ENCODE measurements around the gene KCNMA1.

The KCNMA1 gene

GRCh38 chr10:77455561-77455960 is 182.0 kb downstream of the KCNMA1 start:
- DNase-seq (ENCODE audit: low read depth, low spot score): no peak

DNA sequence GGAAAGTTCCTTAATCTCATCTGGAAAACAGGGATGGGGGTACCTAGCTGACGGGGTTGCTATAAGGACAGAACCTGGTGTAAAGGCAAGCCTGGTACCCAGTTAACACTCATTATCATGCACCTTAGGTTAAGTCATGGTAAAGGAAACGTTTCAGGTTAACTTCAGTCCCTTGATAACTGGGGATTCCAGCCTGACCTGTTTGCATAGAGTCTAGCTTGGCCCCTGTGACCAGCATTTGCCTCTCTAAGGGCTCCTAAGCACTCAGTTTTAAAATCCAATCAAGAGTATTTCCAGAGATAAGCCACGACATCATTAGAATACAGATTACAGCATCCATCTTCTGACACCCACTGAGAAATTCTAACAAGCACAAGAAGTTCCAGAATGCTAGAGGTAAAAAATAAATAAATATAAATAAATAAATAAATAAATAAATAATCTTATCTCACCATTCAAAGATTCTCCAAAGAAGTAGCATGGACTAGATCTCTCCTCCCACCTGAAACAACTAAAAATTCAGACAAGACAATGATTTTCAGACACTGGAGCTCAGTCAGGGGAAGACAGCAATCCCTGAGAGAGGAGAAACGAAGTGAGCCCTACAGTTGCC is 184.6 kb downstream of the KCNMA1 start:
- DNase-seq (ENCODE audit: low read depth, low spot score): no peak

DNA sequence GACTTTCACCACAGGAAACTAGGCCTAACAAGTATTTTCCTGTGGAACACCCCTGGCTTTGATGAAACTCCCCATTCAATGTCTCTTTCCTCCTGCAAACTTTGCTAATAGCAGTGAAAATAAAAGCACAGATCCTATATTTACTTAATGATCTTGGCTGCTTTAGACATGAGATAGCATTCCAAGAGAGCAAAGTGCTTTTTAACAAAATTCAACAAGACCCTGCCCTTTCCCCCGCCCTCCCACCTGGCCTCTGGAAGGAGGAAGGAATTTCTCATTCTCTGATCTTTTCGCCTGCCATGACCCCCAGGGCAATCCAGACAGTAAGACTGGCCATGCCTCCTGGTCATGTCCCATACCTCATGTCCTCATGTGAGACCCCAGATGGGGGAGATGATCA is 185.7 kb downstream of the KCNMA1 start:
- no peak for DNase-seq (ENCODE audit: low read depth, low spot score)

DNA sequence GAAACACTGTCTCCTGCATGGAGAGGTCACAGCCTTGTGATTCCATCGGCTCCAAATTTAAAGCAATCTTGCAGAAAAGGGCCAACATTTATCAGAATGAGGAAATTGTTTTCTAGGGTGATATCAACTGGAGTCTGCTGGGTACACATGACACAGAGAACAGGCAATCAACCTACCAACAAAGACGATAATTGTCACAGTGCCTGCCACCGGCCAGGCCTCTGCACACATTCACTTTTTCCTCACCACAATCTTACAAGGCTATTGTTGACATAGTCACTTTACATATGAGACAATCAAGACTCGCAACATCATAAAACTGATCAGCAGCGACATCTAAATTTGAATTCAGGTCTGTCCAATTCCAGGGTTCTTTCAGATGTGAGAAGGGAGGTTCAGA is 189.4 kb downstream of the KCNMA1 start:
- DNase-seq (ENCODE audit: low read depth, low spot score): no peak

DNA sequence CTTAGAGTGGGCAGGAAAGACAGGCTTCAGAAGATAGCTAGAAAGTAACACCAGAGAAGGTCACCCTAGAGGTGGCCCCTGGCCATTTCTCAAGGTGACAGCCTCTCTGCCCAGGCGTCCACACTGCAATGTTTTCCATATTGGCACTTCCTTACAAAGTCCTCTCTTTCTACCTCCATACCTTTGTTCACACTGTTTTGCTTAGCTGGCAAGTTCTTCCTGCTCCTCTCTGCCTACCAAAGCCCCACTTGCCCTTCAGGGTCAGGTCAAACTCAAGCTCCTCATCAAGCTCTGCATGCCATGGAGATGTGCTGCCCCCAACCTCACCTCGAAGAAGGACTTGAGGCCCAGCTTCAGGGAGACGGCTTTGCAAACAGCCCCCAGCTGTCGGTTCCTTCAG is 190.9 kb downstream of the KCNMA1 start:
- no peak for DNase-seq (ENCODE audit: low read depth, low spot score)

- DNase-seq (ENCODE audit: low read depth, low spot score): peak; percentile 16
These were observed 192.1 kb downstream of the KCNMA1 start for GRCh38 chr10:77445547-77445946.

DNA sequence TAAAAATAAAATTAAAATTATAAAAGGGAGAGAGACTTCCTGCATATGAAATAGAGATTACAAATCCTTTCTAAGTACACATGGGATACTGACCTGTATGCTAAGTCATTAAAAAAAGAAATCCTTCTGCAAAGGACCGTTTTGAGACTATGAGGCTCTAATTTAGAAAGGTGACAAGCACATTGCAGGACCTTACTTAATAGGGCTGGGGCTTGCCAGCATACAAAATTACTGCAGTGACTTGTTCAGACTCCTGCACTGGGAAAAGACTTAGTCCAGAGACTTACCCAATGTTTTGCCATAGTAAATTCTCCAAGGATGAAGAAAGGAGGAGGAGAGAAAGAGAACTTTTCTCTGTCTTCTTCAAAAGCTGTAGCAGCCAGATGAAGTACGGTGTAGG is 193.6 kb downstream of the KCNMA1 start:
- no peak for DNase-seq (ENCODE audit: low read depth, low spot score)

- no peak for DNase-seq (ENCODE audit: low read depth, low spot score)
These were observed 194.9 kb downstream of the KCNMA1 start for GRCh38 chr10:77442699-77443189.

GRCh38 chr10:77441353-77442166 is 196.0 kb downstream of the KCNMA1 start:
- peak; percentile 55 for DNase-seq (ENCODE audit: low read depth, low spot score)

GRCh38 chr10:77436257-77436975 is 201.2 kb downstream of the KCNMA1 start:
- DNase-seq (ENCODE audit: low read depth, low spot score): no peak

GRCh38 chr10:77433546-77433945 is 204.1 kb downstream of the KCNMA1 start:
- no peak for DNase-seq (ENCODE audit: low read depth, low spot score)

DNA sequence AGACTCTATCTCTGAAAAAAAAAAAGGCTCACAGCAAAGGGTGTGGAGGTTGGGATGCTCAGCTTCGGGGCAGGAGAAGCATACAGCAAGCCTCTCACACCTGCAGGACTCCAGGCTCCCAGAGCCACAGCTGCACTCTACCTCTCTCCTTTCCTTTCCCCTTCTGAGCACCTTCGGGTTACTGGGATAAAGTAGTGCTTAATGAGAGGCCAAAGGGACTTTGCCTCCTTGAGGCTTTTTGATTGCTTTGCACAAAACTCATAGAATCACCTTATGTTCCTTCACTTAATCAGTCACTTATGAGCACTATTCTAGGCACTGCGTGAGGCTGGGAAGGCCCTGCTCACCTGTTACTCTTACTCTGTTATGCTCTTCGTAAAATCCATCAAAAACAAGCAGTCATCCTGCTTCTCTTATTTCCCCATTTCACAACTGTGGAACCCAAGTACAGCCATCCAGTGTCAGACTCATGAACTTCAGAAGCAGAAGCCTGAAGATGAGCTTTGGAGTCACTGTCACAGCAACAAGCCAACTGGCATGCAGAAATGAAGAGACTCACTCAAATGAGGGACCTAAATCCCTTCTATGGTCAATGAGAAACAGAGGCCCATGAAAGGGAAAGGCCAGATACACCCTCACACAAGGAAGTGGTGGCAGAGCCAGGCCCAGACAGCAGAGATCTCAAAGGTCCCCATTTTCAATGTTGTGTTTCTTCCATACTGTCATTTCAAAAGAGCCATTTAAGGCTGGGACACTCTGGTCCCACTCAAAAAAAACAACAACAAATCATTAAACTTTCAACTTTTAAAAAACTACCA is 205.4 kb downstream of the KCNMA1 start:
- no peak for DNase-seq (ENCODE audit: low read depth, low spot score)

DNA sequence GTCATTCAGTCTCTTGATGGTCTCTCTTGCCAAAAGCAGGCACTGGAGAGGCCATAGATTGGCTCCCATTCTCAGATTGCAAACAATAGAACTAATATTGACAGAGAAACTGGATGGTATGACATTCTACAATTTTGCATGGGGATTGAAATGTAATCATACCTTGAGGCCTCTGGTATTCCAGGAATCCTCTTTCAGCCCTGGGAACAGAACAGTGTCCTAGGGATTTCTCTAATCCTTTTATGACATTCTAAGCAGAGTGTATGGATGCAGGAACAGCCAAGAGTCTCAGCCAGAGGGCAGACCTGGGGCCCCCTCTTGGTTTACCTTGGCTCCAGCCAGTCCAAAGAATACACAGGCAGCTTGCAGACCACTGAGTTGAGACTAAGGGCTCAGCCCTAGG is 206.4 kb downstream of the KCNMA1 start:
- peak; percentile 83 for DNase-seq (ENCODE audit: low read depth, low spot score)

- no peak for DNase-seq (ENCODE audit: low read depth, low spot score)
These were observed 207.1 kb downstream of the KCNMA1 start for GRCh38 chr10:77430530-77430929.

GRCh38 chr10:77428691-77429395 is 208.8 kb downstream of the KCNMA1 start:
- peak; percentile 68 for DNase-seq (ENCODE audit: low read depth, low spot score)

- no peak for DNase-seq (ENCODE audit: low read depth, low spot score)
These were observed 213.4 kb downstream of the KCNMA1 start for GRCh38 chr10:77424257-77424656.

GRCh38 chr10:77422491-77423338 is 214.9 kb downstream of the KCNMA1 start:
- no peak for DNase-seq (ENCODE audit: low read depth, low spot score)

DNA sequence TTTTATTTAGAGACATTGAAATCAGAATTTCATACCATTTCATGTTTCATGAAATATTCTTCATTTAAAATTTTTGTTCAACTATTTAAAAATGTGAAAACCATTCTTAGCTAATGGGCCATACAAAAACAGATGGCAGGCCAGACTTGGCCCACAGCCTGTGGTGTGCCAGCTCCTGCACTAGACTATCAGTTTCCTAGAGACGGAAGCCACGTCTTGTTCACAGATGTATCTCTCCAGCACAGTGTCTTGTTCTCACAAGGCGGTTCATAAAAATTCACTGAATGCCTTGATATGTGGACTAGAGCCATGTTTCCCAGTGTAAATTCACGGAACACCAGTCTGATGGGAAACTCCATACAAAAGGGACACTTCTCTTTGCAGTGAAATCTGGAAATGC is 216.0 kb downstream of the KCNMA1 start:
- DNase-seq (ENCODE audit: low read depth, low spot score): no peak

DNA sequence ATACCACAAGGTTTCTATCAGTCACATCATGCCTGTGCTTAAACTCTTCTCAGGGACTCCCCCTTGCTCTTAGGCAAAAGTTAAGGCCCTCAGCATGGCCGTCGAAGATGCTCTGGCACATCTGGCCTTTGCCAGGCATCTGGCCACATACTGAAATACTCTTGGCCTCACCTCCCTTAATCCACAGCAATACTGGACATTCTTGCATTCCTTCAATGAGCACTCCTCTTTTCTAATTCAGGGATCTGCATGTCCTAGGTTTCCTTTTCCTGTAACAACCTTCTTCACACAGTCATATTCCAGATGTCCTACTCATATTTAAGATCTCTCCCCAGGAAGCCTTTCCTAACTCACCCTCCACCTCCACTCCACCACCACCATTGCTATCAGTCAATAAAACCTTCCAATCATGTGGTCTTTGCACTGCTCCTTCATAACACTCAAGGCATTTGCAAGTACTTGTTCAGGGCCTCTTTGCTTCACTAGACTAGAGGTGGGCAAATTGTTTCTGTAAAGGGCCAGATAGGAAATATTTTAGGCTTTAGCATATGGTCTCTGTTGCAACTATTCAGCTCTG is 216.6 kb downstream of the KCNMA1 start:
- no peak for DNase-seq (ENCODE audit: low read depth, low spot score)

GRCh38 chr10:77419979-77420378 is 217.6 kb downstream of the KCNMA1 start:
- DNase-seq (ENCODE audit: low read depth, low spot score): no peak

All from ELF-1 (cell line).